Measurements from ENCODE around the gene STRADA. TPM values are rescaled to one million over a fixed set of nuclear protein-coding genes. Genes with fewer than 3 reads are reported as not detected.

The STRADA gene
- total RNA-seq, 1 experiment from 2014 or later, result 56.3 TPM

GRCh38 chr17:63686138-63686685, 55.4 kb downstream of the STRADA start:
- intact Hi-C loops (cut with micrococcal nuclease; ENCODE audit: unreplicated experiment), result no loop called here
- DNase-seq (ENCODE audit: low spot score), result no peak
- no peak overlapping the region for H3K27ac ChIP-seq (ENCODE audit: low read depth, low read length, poor library complexity, severe bottlenecking)
- BruUV-seq (replicated peaks), result no TSS peak
- POLR2A ChIA-PET (ENCODE audit: low non-redundant PET), result no interaction called here
- no peaks in the 10 kb centered on the region for H3K9me3 ChIP-seq (ENCODE audit: low read depth, low read length, poor library complexity, severe bottlenecking)
- H3K4me1 ChIP-seq (ENCODE audit: insufficient read depth, low read length, poor library complexity, severe bottlenecking), result peaks cover 8% of the 10 kb centered on the region
- CTCF ChIA-PET, result no interaction called here
- no peak overlapping the region for H3K4me3 ChIP-seq (ENCODE audit: low read depth, low read length, poor library complexity, severe bottlenecking)
- H3K36me3 ChIP-seq (ENCODE audit: insufficient read depth, low read length, poor library complexity, severe bottlenecking), result peaks cover 10% of the 10 kb centered on the region
- H3K27me3 ChIP-seq (replicated peaks; ENCODE audit: insufficient read depth, low read depth, low read length, poor library complexity), result no peaks in the 10 kb centered on the region
- TF ChIP-seq, protein P1, sequence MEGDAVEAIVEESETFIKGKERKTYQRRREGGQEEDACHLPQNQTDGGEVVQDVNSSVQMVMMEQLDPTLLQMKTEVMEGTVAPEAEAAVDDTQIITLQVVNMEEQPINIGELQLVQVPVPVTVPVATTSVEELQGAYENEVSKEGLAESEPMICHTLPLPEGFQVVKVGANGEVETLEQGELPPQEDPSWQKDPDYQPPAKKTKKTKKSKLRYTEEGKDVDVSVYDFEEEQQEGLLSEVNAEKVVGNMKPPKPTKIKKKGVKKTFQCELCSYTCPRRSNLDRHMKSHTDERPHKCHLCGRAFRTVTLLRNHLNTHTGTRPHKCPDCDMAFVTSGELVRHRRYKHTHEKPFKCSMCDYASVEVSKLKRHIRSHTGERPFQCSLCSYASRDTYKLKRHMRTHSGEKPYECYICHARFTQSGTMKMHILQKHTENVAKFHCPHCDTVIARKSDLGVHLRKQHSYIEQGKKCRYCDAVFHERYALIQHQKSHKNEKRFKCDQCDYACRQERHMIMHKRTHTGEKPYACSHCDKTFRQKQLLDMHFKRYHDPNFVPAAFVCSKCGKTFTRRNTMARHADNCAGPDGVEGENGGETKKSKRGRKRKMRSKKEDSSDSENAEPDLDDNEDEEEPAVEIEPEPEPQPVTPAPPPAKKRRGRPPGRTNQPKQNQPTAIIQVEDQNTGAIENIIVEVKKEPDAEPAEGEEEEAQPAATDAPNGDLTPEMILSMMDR (conservative IDR thresholded peaks at IDR 0.05; ENCODE audit: low read depth, low read length), result no peak
- TF ChIP-seq EZH2 (IDR thresholded peaks at IDR 0.05; ENCODE audit: borderline replicate concordance, low read depth, low read length, poor library complexity, severe bottlenecking), result no peak

- no peaks in the 10 kb centered on the region for H3K27me3 ChIP-seq (replicated peaks; ENCODE audit: insufficient read depth, low read depth, low read length, poor library complexity)
- H3K9me3 ChIP-seq (ENCODE audit: low read depth, low read length, poor library complexity, severe bottlenecking), result no peaks in the 10 kb centered on the region
- H3K36me3 ChIP-seq (ENCODE audit: insufficient read depth, low read length, poor library complexity, severe bottlenecking), result peaks cover 3% of the 10 kb centered on the region
- intact Hi-C loops (cut with micrococcal nuclease; ENCODE audit: unreplicated experiment), result no loop called here
- TF ChIP-seq, protein P1 (conservative IDR thresholded peaks at IDR 0.05; ENCODE audit: low read depth, low read length), result no peak
- no peak for TF ChIP-seq EZH2 (IDR thresholded peaks at IDR 0.05; ENCODE audit: borderline replicate concordance, low read depth, low read length, poor library complexity, severe bottlenecking)
- H3K27ac ChIP-seq (ENCODE audit: low read depth, low read length, poor library complexity, severe bottlenecking), result no peak overlapping the region
- no TSS peak for BruUV-seq (replicated peaks)
- ChIA-PET CTCF (no interaction called here), POLR2A (ENCODE audit: low non-redundant PET) (no interaction called here)
- H3K4me1 ChIP-seq (ENCODE audit: insufficient read depth, low read length, poor library complexity, severe bottlenecking), result peaks cover 8% of the 10 kb centered on the region
- no peak for DNase-seq (ENCODE audit: low spot score)
- no peak overlapping the region for H3K4me3 ChIP-seq (ENCODE audit: low read depth, low read length, poor library complexity, severe bottlenecking)
Measured at GRCh38 chr17:63685578-63685977, 56.0 kb downstream of the STRADA start.

DNA sequence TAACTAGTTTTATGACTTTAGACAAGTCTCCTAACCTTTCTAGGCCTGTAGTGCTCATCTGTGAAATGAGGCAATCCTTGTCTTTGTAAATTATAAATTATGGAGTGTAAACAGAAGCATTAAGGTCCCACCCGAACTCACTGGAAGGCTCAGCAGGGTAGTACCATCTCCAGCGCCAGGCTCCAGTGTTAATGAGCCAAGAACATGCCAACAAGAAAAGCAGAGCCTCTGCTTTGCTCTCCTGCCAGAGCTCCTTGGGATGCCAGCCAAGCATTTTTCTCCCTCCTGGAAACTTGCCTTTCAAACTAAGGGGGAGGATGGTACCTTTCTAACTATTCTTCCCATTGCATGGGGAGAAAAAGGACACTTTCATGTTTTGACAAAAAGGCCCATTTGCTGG, 56.6 kb downstream of the STRADA start:
- Histone ChIP-seq H3K36me3 (ENCODE audit: insufficient read depth, low read length, poor library complexity, severe bottlenecking) (no peaks in the 10 kb centered on the region), H3K9me3 (ENCODE audit: low read depth, low read length, poor library complexity, severe bottlenecking) (no peaks in the 10 kb centered on the region), H3K4me3 (ENCODE audit: low read depth, low read length, poor library complexity, severe bottlenecking) (no peak overlapping the region), H3K27ac (ENCODE audit: low read depth, low read length, poor library complexity, severe bottlenecking) (no peak overlapping the region), H3K27me3 (replicated peaks; ENCODE audit: insufficient read depth, low read depth, low read length, poor library complexity) (no peaks in the 10 kb centered on the region), H3K4me1 (ENCODE audit: insufficient read depth, low read length, poor library complexity, severe bottlenecking) (peaks cover 8% of the 10 kb centered on the region)
- intact Hi-C loops (cut with micrococcal nuclease; ENCODE audit: unreplicated experiment), result no loop called here
- DNase-seq (ENCODE audit: low spot score), result peak; percentile 52
- TF ChIP-seq EZH2 (IDR thresholded peaks at IDR 0.05; ENCODE audit: borderline replicate concordance, low read depth, low read length, poor library complexity, severe bottlenecking), result no peak
- TF ChIP-seq, protein P1 (conservative IDR thresholded peaks at IDR 0.05; ENCODE audit: low read depth, low read length), result no peak
- POLR2A ChIA-PET (ENCODE audit: low non-redundant PET), result no interaction called here
- CTCF ChIA-PET, result no interaction called here
- BruUV-seq (replicated peaks), result no TSS peak
